SU-DHL-6 (cell line): Measurements from ENCODE around the gene NPIPB8.

Experiments
- CTCF ChIP-seq: fragments of 200-600 bp; sonication (generic); IDR thresholded peaks from one replicate; pipeline ENCODE4 v1.5.1; 2017; ENCODE audit warnings: antibody characterized with exemption, mild to moderate bottlenecking, low read length, moderate library complexity; ENCODE audit not compliant: insufficient read depth, poor library complexity, severe bottlenecking
- EZH2phosphoT487 ChIP-seq: fragments of 200-600 bp; sonication (generic), shearing (Covaris generic); conservative IDR thresholded peaks from 2 replicates; pipeline ENCODE4 v1.6.1; 2018; ENCODE audit warnings: mild to moderate bottlenecking, antibody characterized with exemption, low read length, moderate library complexity, mixed read lengths

- TF ChIP-seq CTCF = no peak
- no peak for TF ChIP-seq EZH2phosphoT487
These were observed 16.2 kb upstream of the NPIPB8 start for GRCh38 chr16:28621481-28622155.
